A673 (cell line): ENCODE results near the gene RAG2. TPM values are rescaled to one million over a fixed set of nuclear protein-coding genes. Genes with fewer than 3 reads are reported as not detected.

ENCODE experiments used
- BruUV-seq: library from RNA; stranded (reverse); fragments of 400-500 nt; replicated peaks from 2 replicates; lab custom pipeline; 2021; lab: Mats Ljungman, UMichigan
- CTCF ChIA-PET: fragments of 300-600 bp; sonication (Branson Sonifier 250); formaldehyde crosslinking; loops from one replicate; lab custom pipeline; 2022; ENCODE audit warnings: antibody characterized with exemption; lab: Charles Lee
- POLR2A ChIA-PET: fragments of 300-600 bp; sonication (Branson Sonifier 250); formaldehyde crosslinking; loops from one replicate; lab custom pipeline; 2022; ENCODE audit warnings: antibody characterized with exemption; ENCODE audit not compliant: low non-redundant PET; lab: Charles Lee
- DNase-seq: peaks from one replicate; pipeline ENCODE4 v3.0.0-alpha.2; 2015; ENCODE audit warnings: low spot score
- H3K27ac ChIP-seq: fragments of 200-600 bp; sonication (generic); 2 replicates; pipeline ENCODE4 v1.5.1; 2016; ENCODE audit warnings: mixed run types, low read depth, mild to moderate bottlenecking, mixed read lengths, antibody characterized with exemption, low read length; ENCODE audit not compliant: poor library complexity, severe bottlenecking
- H3K27me3 ChIP-seq: fragments of 200-600 bp; sonication (generic); replicated peaks from 2 replicates; pipeline ENCODE4 v1.6.1; 2017; ENCODE audit warnings: mixed run types, low read depth, mild to moderate bottlenecking, mixed read lengths, antibody characterized with exemption, low read length; ENCODE audit not compliant: insufficient read depth, poor library complexity
- H3K36me3 ChIP-seq: fragments of 200-600 bp; sonication (generic); 2 replicates; pipeline ENCODE4 v1.6.1; 2016; ENCODE audit warnings: mixed run types, mild to moderate bottlenecking, mixed read lengths, antibody characterized with exemption, low read length; ENCODE audit not compliant: insufficient read depth, poor library complexity, severe bottlenecking
- H3K4me1 ChIP-seq: fragments of 200-600 bp; sonication (generic); 2 replicates; pipeline ENCODE4 v1.6.1; 2017; ENCODE audit warnings: mixed run types, mild to moderate bottlenecking, mixed read lengths, antibody characterized with exemption, low read length; ENCODE audit not compliant: insufficient read depth, poor library complexity, severe bottlenecking
- H3K4me3 ChIP-seq: fragments of 200-600 bp; sonication (generic); 2 replicates; pipeline ENCODE4 v1.5.1; 2016; ENCODE audit warnings: low read depth, mixed run types, mild to moderate bottlenecking, mixed read lengths, low read length; ENCODE audit not compliant: poor library complexity, severe bottlenecking
- H3K9me3 ChIP-seq: fragments of 200-600 bp; sonication (generic); 2 replicates; pipeline ENCODE4 v1.6.1; 2016; ENCODE audit warnings: mixed run types, low read depth, mild to moderate bottlenecking, mixed read lengths, antibody characterized with exemption, low read length; ENCODE audit not compliant: poor library complexity, severe bottlenecking
- EZH2 ChIP-seq: fragments of 200-600 bp; sonication (generic); IDR thresholded peaks from 2 replicates; pipeline ENCODE4 v1.6.1; 2017; ENCODE audit warnings: borderline replicate concordance, low read depth, mild to moderate bottlenecking, mixed read lengths, antibody characterized with exemption, low read length; ENCODE audit not compliant: poor library complexity, severe bottlenecking
- intact Hi-C: fragments of 100-400 bp; cut with micrococcal nuclease; formaldehyde crosslinking; loops from one replicate; pipeline ENCODE4 v1.10.0; 2022; ENCODE audit not compliant: unreplicated experiment
- total RNA-seq: library from RNA; stranded (reverse); gene quantifications from 2 replicates; pipeline ENCODE4 v1.2.3, GENCODE V29; 2021
- TF ChIP-seq, protein P1 (sequence below): fragments of 300-800, 200-600 bp; sonication (generic); conservative IDR thresholded peaks from 2 replicates; pipeline ENCODE4 v1.5.1; 2017; ENCODE audit warnings: low read depth, mild to moderate bottlenecking, antibody characterized with exemption, low read length, moderate library complexity, mixed read lengths

The RAG2 gene
- total RNA-seq, 1 experiment from 2014 or later: not detected

DNA sequence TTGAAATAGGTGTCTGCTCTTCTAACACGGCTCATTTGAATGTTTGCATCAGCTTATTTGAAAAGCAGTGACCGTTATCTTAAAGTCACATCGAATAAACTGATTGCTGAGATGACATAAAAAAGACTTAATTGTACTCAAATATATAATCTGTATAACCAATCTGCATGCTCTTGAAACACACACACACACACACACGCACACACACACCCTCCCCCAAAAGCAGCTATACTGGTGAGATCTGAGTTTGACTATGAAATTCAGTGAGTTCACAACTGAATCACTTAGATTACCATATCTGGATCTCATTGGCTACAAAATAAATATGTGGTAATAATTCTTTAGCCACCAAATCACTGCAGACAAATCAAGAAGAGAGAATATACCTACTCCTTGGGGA lies 7.5 kb downstream of the RAG2 start:
- peaks cover 74% of the 10 kb centered on the region for H3K27me3 ChIP-seq
- no TSS peak for BruUV-seq
- no peak for DNase-seq
- peaks cover 7% of the 10 kb centered on the region for H3K4me1 ChIP-seq
- TF ChIP-seq, protein P1, sequence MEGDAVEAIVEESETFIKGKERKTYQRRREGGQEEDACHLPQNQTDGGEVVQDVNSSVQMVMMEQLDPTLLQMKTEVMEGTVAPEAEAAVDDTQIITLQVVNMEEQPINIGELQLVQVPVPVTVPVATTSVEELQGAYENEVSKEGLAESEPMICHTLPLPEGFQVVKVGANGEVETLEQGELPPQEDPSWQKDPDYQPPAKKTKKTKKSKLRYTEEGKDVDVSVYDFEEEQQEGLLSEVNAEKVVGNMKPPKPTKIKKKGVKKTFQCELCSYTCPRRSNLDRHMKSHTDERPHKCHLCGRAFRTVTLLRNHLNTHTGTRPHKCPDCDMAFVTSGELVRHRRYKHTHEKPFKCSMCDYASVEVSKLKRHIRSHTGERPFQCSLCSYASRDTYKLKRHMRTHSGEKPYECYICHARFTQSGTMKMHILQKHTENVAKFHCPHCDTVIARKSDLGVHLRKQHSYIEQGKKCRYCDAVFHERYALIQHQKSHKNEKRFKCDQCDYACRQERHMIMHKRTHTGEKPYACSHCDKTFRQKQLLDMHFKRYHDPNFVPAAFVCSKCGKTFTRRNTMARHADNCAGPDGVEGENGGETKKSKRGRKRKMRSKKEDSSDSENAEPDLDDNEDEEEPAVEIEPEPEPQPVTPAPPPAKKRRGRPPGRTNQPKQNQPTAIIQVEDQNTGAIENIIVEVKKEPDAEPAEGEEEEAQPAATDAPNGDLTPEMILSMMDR: no peak
- no peak for TF ChIP-seq EZH2
- H3K36me3 ChIP-seq: no peaks in the 10 kb centered on the region
- H3K27ac ChIP-seq: no peak overlapping the region
- no peaks in the 10 kb centered on the region for H3K9me3 ChIP-seq
- no peak overlapping the region for H3K4me3 ChIP-seq
- POLR2A ChIA-PET: no interaction called here
- intact Hi-C loops: no loop called here
- CTCF ChIA-PET: no interaction called here

DNA sequence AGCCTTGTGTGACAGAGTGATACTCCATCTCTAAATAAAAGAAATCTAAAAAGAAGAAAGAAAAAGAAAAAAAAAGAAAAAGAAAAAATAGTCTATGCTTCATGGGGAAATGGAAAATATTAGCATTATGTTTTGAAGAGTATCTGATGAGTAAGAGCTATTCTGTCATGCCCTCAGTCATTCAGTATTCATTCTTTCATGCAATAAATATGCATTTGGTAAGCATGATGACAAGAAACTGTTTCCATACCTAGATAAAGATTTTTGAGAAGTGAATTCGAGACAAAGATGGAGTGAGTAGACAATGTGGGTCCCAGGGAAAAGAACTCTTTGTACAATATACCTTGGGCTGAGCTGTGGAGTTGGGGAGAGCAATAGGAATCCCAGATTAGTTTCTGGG lies 9.9 kb downstream of the RAG2 start:
- intact Hi-C loops: no loop called here

DNA sequence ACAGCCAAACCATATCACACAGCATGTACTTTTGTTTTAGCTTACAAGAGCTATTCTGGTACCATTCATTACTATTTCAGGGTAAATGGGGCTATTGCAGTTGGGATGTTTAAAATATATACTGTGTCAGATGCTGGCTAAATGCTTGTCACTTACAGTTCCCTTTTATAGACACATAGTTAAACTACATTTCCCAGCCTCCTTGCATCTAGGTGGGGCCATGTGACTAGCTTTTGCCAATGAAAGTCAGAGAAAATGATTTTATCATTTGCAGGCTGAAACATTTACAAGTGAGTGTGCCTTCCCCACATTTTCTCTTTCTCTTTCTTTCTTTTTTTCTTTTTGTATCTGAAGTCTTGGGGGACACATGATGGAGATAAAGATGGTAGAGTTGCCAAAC lies 11.5 kb downstream of the RAG2 start:
- Histone ChIP-seq H3K4me1 (no peaks in the 10 kb centered on the region), H3K27me3 (peaks cover 79% of the 10 kb centered on the region), H3K27ac (no peak overlapping the region), H3K36me3 (no peaks in the 10 kb centered on the region), H3K4me3 (no peak overlapping the region), H3K9me3 (peaks cover 4% of the 10 kb centered on the region)
- no TSS peak for BruUV-seq
- TF ChIP-seq EZH2: no peak
- TF ChIP-seq, protein P1: no peak
- intact Hi-C loops: no loop called here
- POLR2A ChIA-PET: no interaction called here
- CTCF ChIA-PET: no interaction called here
- no peak for DNase-seq

More for the DNA sequence above, 9.9 kb downstream of the RAG2 start:
- no peaks in the 10 kb centered on the region for H3K9me3 ChIP-seq
- no peak overlapping the region for H3K27ac ChIP-seq
- DNase-seq: no peak
- TF ChIP-seq EZH2: no peak
- TF ChIP-seq, protein P1: no peak
- no peaks in the 10 kb centered on the region for H3K36me3 ChIP-seq
- ChIA-PET CTCF (no interaction called here), POLR2A (no interaction called here)
- H3K4me1 ChIP-seq: no peaks in the 10 kb centered on the region
- H3K27me3 ChIP-seq: peaks cover 85% of the 10 kb centered on the region
- BruUV-seq: no TSS peak
- H3K4me3 ChIP-seq: no peak overlapping the region
